OCI-LY1 (cell line): Measurements from ENCODE around the gene DDX31.

ENCODE experiments used
- CTCF ChIP-seq: fragments of 200-600 bp; sonication (generic), shearing (Covaris generic); IDR thresholded peaks from 2 replicates; pipeline ENCODE4 v1.5.1; 2017; ENCODE audit warnings: mild to moderate bottlenecking, antibody characterized with exemption, low read length, moderate library complexity, mixed read lengths
- EZH2 ChIP-seq: fragments of 200-600 bp; sonication (generic), shearing (Covaris generic); IDR thresholded peaks from 2 replicates; pipeline ENCODE4 v1.8.0; 2017; ENCODE audit warnings: borderline replicate concordance, mixed run types, mild to moderate bottlenecking, antibody characterized with exemption, low read length, moderate library complexity, mixed read lengths

GRCh38 chr9:132579427-132579798, 90.4 kb downstream of the DDX31 start:
- TF ChIP-seq CTCF (no peak), EZH2 (no peak)
